Retinal pigment epithelial cell (primary cell): ENCODE data around the gene SLC13A3.

Experiments used
- DNase-seq: peaks from one replicate; pipeline ENCODE4 v3.0.0-alpha.2; 2010; ENCODE audit warnings: low read depth
- H3K4me3 ChIP-seq: 2 replicates; pipeline ENCODE4 v1.5.1; 2011; ENCODE audit warnings: mild to moderate bottlenecking, low read length, control low read depth, moderate library complexity
- CTCF ChIP-seq: conservative IDR thresholded peaks from 2 replicates; pipeline ENCODE4 v1.5.1; 2011; ENCODE audit warnings: low read depth, low read length, control low read depth, inconsistent platforms

Gene SLC13A3

GRCh38 chr20:46663531-46663930 lies 12.3 kb upstream of the SLC13A3 start:
- TF ChIP-seq CTCF = no peak
- H3K4me3 ChIP-seq = no peak overlapping the region
- no peak for DNase-seq

- no peak overlapping the region for H3K4me3 ChIP-seq
- DNase-seq = no peak
- TF ChIP-seq CTCF = no peak
These were observed 10.4 kb upstream of the SLC13A3 start for GRCh38 chr20:46661659-46662058.

GRCh38 chr20:46660487-46660886 lies 9.2 kb upstream of the SLC13A3 start:
- no peak for TF ChIP-seq CTCF
- no peak overlapping the region for H3K4me3 ChIP-seq
- DNase-seq = no peak

GRCh38 chr20:46657618-46658017 lies 6.4 kb upstream of the SLC13A3 start:
- H3K4me3 ChIP-seq = no peak overlapping the region
- no peak for DNase-seq
- TF ChIP-seq CTCF = no peak

GRCh38 chr20:46657137-46657536 lies 5.9 kb upstream of the SLC13A3 start:
- TF ChIP-seq CTCF = no peak
- no peak overlapping the region for H3K4me3 ChIP-seq
- no peak for DNase-seq

GRCh38 chr20:46652699-46653098 lies 1.4 kb upstream of the SLC13A3 start:
- no peak for DNase-seq
- H3K4me3 ChIP-seq = no peak overlapping the region
- TF ChIP-seq CTCF = no peak

- DNase-seq = no peak
- peak overlapping the region; percentile 47 for H3K4me3 ChIP-seq
- TF ChIP-seq CTCF = no peak
These were observed 626 bp downstream of the SLC13A3 start for GRCh38 chr20:46650575-46651090.
